HT1080 (cell line): Measurements from ENCODE around the gene CD82. TPM values are rescaled to one million over a fixed set of nuclear protein-coding genes. Genes with fewer than 3 reads are reported as not detected.
"Not testable (repeated sequence)": the region's sequence is repeated elsewhere in the genome, so short reads cannot be mapped to it uniquely, and the experiment has no call there.

Experiments
- DNase-seq: peaks from one replicate; pipeline ENCODE4 v3.0.0-alpha.2; 2015; ENCODE audit warnings: low read depth
- small RNA-seq: library from RNA; depleted of rRNA; stranded (forward); fragments of <200 nt; gene quantifications from one replicate; pipeline ENCODE3, GENCODE V24; 2014
- total RNA-seq: library from RNA; depleted of rRNA; stranded (reverse); fragments of >200 nt; shearing (Covaris generic); gene quantifications from 2 replicates; pipeline ENCODE4 v1.2.3, GENCODE V29; 2014; rRNA removed

Gene CD82
- total RNA-seq, 1 experiment from 2014 or later: 41.9 TPM

DNA sequence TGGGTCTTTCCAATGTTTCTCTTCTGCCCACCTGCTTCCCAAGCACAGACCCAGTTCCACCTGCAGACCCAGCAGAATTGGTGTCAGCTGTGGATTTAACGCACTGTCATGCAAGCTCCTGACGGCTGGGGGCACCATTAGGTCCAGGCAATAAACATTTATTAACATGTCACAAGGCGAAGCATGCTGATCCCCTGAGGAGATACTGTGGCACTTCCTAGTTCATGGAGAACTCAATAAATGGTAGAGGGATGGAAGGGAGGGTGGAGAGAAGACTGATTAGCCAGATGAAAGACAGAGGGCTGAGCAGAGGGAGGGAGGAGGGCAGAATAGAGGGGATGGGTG lies 93.0 kb downstream of the CD82 start:
- no peak for DNase-seq

DNA sequence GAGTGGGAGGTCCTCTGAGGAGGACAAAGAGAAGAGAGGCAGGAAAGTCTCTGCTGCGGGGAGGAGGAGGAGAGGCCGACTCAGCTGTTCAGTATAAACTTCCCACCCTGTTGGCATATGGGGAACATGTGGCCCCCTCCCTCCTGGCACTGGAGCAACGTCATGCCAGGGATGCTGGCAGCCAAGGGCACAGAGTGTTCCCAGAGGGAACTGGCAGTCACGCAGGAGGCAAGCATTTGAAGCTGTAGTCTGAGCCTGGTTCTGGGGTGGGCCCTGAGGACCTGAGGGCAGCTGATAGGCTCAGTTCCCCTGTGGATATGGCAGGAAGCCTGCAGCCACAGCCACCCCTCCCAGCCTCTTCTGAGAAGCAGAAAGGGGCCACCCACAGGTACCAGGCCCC lies 94.2 kb downstream of the CD82 start:
- no peak for DNase-seq

DNA sequence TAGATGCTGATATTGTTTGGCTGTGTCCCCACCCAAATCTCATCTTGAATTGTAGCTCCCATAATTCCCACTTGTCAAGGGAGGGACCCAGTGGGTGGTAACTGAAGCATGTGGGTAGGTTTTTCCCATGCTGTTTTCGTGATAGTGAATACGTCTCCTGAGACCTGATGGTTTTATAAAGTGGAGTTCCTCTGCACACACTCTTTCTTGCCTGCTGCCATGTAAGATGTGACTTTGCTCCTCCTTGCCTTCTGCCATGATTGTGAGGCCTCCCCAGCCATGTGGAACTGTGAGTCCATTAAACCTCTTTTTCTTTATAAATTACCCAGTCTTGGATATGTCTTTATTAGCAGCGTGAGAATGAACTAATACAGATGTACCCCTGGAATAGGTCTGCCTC lies 95.1 kb downstream of the CD82 start:
- not testable (repeated sequence) for DNase-seq

DNA sequence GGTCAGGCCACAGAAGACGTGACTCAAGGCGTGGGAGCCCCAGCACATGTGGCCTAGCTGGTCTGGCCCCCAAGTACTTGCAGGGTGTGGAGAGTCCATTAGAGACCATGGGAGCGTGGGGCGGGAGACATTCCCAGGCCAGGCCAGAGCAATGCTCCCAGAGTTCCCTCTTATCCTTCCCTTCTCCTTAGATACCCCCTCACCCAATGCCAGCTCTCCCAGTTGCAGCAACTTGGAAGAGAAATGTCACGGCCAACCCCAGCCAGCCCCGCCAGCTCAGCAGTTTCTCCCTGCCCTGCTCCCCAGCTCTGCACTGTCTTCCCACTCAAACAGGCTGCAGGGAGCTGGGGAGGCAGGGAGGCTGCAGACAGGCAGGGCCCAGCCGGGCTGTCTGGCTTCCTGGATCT lies 95.9 kb downstream of the CD82 start:
- no peak for DNase-seq

Small RNA genes lying within 50 kb of the gene (small RNA-seq; reads per million reads assigned to genes)
- gene AC104010.1: not detected

Other genes starting within 250 kb of the CD82 start
- not detected in 2 replicates for gene TSPAN18, start 161.3 kb downstream of the CD82 start, total RNA-seq